Measurements from ENCODE around the gene TRIOBP.

TRIOBP gene

DNA sequence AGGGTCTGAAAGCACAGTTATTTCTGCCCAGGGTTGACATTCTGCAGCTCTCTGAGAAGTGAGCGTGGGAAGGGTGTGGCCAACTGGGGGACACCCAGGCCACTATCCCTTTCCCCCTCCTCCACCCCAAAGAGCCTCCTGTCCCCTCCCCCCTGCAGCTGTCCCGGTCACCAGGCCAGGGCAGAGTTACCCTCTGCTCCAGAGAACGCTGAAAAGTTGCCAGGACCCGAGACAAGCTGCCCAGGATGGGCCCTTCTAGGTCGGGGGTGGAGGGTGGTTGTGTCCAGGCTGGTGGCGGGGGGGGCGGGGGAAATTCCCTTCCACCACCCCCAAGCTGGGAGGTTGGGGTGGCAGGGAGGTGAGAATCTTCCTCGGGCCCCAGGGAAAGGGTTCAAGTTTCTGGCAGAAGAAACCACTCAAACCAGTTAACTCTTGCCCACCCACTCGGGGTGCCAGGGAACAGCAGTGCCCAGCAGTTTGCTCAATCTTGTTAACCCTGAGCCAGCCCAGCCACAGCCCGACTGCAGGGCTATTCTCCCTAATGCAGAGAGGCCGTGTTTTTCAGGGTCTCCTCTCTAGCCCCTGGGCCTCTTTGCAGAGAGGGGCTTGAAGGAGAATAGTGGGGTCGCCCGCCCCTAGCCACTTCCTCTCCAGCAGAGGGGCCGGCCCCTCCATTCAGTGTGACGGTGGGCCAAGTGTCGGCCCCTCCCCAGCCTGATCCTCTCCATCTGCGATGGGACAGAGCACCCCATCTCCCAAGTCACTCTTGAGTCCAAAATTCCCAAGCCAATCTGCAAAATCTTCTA, 20.7 kb upstream of the TRIOBP start:
- Mint-ChIP-seq H3K4me1 (peaks cover 28% of the 10 kb centered on the region), H3K27me3 (no peaks in the 10 kb centered on the region), H3K4me3 (peak overlapping the region; percentile 87), H3K9me3 (no peaks in the 10 kb centered on the region), H3K36me3 (peaks cover 5% of the 10 kb centered on the region), H3K27ac (peak overlapping the region; percentile 97)
- no peak for DNase-seq (ENCODE audit: low spot score in 2 of 2)
- ATAC-seq (ENCODE audit: low read depth), result no peak

GRCh38 chr22:37676736-37677492, 19.9 kb upstream of the TRIOBP start:
- DNase-seq (ENCODE audit: low spot score in 2 of 2) (peak; percentile 82 to 88), ATAC-seq (ENCODE audit: low read depth) (peak; percentile 86)
- Mint-ChIP-seq H3K27me3 (no peaks in the 10 kb centered on the region), H3K4me3 (peak overlapping the region; percentile 87), H3K36me3 (peaks cover 5% of the 10 kb centered on the region), H3K9me3 (no peaks in the 10 kb centered on the region), H3K4me1 (peaks cover 34% of the 10 kb centered on the region), H3K27ac (peak overlapping the region; percentile 97)

- Mint-ChIP-seq H3K27me3 (no peaks in the 10 kb centered on the region), H3K4me1 (peaks cover 28% of the 10 kb centered on the region), H3K27ac (peak overlapping the region; percentile 97), H3K4me3 (peak overlapping the region; percentile 87), H3K9me3 (no peaks in the 10 kb centered on the region), H3K36me3 (peaks cover 5% of the 10 kb centered on the region)
- no peak for DNase-seq (ENCODE audit: low spot score in 2 of 2)
- ATAC-seq (ENCODE audit: low read depth), result peak; percentile 57
These were observed 19.3 kb upstream of the TRIOBP start for GRCh38 chr22:37677493-37677974.

- peaks cover 27% of the 10 kb centered on the region for H3K4me1 Mint-ChIP-seq
- no peaks in the 10 kb centered on the region for H3K27me3 Mint-ChIP-seq
- peak overlapping the region; percentile 97 for H3K27ac Mint-ChIP-seq
- DNase-seq (ENCODE audit: low spot score in 2 of 2) (no peak), ATAC-seq (ENCODE audit: low read depth) (no peak)
- no peaks in the 10 kb centered on the region for H3K9me3 Mint-ChIP-seq
- H3K36me3 Mint-ChIP-seq, result peaks cover 5% of the 10 kb centered on the region
- H3K4me3 Mint-ChIP-seq, result no peak overlapping the region
These were observed 18.5 kb upstream of the TRIOBP start for GRCh38 chr22:37678372-37678771.

DNA sequence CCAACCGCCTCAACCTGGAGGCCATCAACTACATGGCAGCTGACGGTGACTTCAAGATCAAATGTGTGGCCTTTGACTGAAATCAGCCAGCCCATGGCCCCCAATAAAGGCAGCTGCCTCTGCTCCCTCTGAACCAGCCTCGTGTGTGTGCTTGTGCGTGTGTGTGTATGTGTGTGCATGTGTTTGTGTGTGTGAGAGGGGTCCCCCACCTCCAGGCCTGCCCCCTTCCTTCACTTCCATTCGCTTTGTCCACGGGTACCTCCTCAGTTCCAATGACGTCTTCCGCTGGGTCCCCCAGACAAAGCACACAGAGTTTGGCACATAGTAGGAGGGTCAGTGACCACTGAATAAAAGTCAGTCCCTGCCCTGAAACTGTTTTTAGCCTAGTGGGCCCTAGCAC, 17.2 kb upstream of the TRIOBP start:
- DNase-seq (ENCODE audit: low spot score in 2 of 2), result no peak
- Mint-ChIP-seq H3K4me3 (no peak overlapping the region), H3K27me3 (no peaks in the 10 kb centered on the region), H3K4me1 (peaks cover 19% of the 10 kb centered on the region), H3K27ac (peak overlapping the region; percentile 71), H3K36me3 (peaks cover 5% of the 10 kb centered on the region), H3K9me3 (no peaks in the 10 kb centered on the region)
- no peak for ATAC-seq (ENCODE audit: low read depth)

- DNase-seq (ENCODE audit: low spot score in 2 of 2), result no peak
- no peak for ATAC-seq (ENCODE audit: low read depth)
- Mint-ChIP-seq H3K9me3 (no peaks in the 10 kb centered on the region), H3K27me3 (no peaks in the 10 kb centered on the region), H3K36me3 (peaks cover 5% of the 10 kb centered on the region), H3K4me3 (no peak overlapping the region), H3K27ac (peak overlapping the region; percentile 71), H3K4me1 (peaks cover 17% of the 10 kb centered on the region)
These were observed 16.5 kb upstream of the TRIOBP start for GRCh38 chr22:37680191-37680851.

DNA sequence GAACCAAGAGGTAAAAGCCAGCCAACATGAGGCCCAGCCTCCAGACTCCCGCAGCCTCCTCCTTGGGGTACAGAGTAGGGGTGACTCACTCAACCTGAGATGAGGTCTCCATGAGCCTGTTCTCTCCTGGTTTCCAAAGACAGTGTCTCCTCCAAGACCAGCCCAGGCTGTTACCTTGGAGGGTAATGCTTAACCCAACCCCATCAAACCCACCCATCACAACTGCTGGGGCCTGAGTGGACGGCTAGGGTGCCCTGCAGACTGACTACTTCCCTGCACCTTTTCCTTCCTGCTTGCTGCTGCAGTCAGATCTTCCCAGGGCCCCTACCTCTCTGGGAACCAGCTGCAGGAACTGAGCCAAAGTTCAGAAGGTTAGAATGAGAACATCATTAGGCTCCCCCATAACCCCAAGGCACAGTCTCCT, 15.8 kb upstream of the TRIOBP start:
- Mint-ChIP-seq H3K36me3 (peaks cover 5% of the 10 kb centered on the region), H3K4me3 (no peak overlapping the region)

GRCh38 chr22:37681556-37682049, 15.2 kb upstream of the TRIOBP start:
- Mint-ChIP-seq H3K4me3 (no peak overlapping the region), H3K27me3 (no peaks in the 10 kb centered on the region), H3K4me1 (peaks cover 19% of the 10 kb centered on the region), H3K9me3 (no peaks in the 10 kb centered on the region), H3K27ac (peak overlapping the region; percentile 40), H3K36me3 (peaks cover 5% of the 10 kb centered on the region)
- DNase-seq (ENCODE audit: low spot score in 2 of 2) (peak; percentile 65 to 70), ATAC-seq (ENCODE audit: low read depth) (peak; percentile 11)

More for the DNA sequence above, 15.8 kb upstream of the TRIOBP start:
- Mint-ChIP-seq H3K27ac (peak overlapping the region; percentile 40), H3K9me3 (no peaks in the 10 kb centered on the region), H3K4me1 (peaks cover 18% of the 10 kb centered on the region), H3K27me3 (no peaks in the 10 kb centered on the region)
- DNase-seq (ENCODE audit: low spot score in 2 of 2), result no peak
- no peak for ATAC-seq (ENCODE audit: low read depth)

- peaks cover 27% of the 10 kb centered on the region for H3K4me1 Mint-ChIP-seq
- peak; percentile 28 for ATAC-seq (ENCODE audit: low read depth)
- no peaks in the 10 kb centered on the region for H3K27me3 Mint-ChIP-seq
- no peak for DNase-seq (ENCODE audit: low spot score in 2 of 2)
- peak overlapping the region; percentile 98 for H3K27ac Mint-ChIP-seq
- no peaks in the 10 kb centered on the region for H3K9me3 Mint-ChIP-seq
- H3K4me3 Mint-ChIP-seq, result peak overlapping the region; percentile 99
- H3K36me3 Mint-ChIP-seq, result peaks cover 8% of the 10 kb centered on the region
These were observed 11.8 kb upstream of the TRIOBP start for GRCh38 chr22:37684803-37685615.

GRCh38 chr22:37686002-37686982, 10.6 kb upstream of the TRIOBP start, which contains the start of gene NOL12:
NOL12 (plus strand) TSS chr22:37686343; CDS start chr22:37686393, 50 bp downstream.
- Mint-ChIP-seq H3K4me1 (peaks cover 23% of the 10 kb centered on the region), H3K36me3 (peaks cover 10% of the 10 kb centered on the region), H3K4me3 (peak within 1 kb of the TSS; percentile 99), H3K9me3 (no peaks in the 10 kb centered on the region), H3K27me3 (no peaks in the 10 kb centered on the region), H3K27ac (peak within 1 kb of the TSS; percentile 98)
- ATAC-seq (ENCODE audit: low read depth), result peak; percentile 87
- peak; percentile 78 to 85 for DNase-seq (ENCODE audit: low spot score in 2 of 2)

DNA sequence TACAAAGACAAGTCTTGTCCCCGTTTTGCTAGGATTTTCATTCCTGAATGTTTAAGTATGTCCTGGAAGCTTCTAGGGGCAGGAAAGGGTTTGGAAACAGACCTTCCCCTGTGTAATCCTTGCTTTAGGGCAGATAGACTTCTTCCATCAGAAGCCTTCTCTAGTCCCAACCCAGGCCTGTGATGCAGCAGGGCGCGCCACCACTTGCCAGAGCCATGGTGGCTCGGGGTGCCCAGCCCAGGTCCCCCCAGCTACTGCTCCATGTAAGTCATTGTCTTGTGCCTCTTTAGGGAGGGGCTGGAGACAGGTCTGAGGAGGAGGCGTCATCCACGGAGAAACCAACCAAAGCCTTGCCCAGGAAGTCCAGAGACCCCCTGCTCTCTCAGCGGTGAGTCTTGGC, 6.4 kb upstream of the TRIOBP start:
- Mint-ChIP-seq H3K27ac (no peak overlapping the region), H3K9me3 (no peaks in the 10 kb centered on the region), H3K27me3 (no peaks in the 10 kb centered on the region), H3K36me3 (peaks cover 19% of the 10 kb centered on the region), H3K4me3 (no peak overlapping the region), H3K4me1 (peaks cover 18% of the 10 kb centered on the region)
- ATAC-seq (ENCODE audit: low read depth), result no peak
- no peak for DNase-seq (ENCODE audit: low spot score in 2 of 2)

DNA sequence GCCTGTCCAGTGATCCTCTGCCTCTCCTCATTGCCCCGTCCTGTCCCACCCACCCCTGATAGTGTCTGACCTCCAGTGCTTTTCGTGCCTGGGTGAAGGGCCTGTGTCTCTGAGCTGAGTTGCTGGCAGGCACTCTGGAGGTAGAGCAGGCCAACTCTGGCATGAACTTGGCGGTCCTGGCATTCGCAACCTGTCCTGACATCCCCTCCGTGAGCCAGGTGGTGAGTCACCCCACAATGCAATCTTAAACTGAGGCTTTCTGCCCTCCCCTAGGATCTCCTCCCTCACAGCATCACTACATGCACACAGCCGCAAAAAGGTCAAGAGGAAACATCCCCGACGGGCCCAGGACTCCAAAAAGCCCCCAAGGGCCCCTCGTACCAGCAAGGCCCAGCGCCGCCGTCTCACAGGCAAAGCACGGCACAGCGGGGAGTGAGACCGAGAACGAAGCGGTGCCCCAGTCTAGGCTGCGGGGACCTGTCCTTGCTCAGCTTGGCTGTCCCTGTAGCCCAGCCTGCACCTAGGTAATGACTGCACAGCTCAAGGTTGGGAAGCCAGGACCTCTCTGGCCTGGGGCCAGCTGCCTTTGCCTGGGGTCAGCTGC, 5.8 kb upstream of the TRIOBP start:
- H3K4me1 Mint-ChIP-seq, result peaks cover 17% of the 10 kb centered on the region
- H3K27me3 Mint-ChIP-seq, result no peaks in the 10 kb centered on the region
- no peak overlapping the region for H3K4me3 Mint-ChIP-seq
- DNase-seq (ENCODE audit: low spot score in 2 of 2) (no peak), ATAC-seq (ENCODE audit: low read depth) (no peak)
- peaks cover 19% of the 10 kb centered on the region for H3K36me3 Mint-ChIP-seq
- H3K9me3 Mint-ChIP-seq, result no peaks in the 10 kb centered on the region
- no peak overlapping the region for H3K27ac Mint-ChIP-seq

Measured in memory B cell (primary cell).